HEK293 (cell line): ENCODE results near the gene PTPRK.
A peak's percentile ranks its signal among the peaks of the same experiment; 100 is the strongest.

ENCODE experiments used
- GLI4 ChIP-seq: fragments of 450-650 bp; formaldehyde crosslinking; IDR thresholded peaks from 2 replicates; pipeline ENCODE4 v1.5.1; 2016; ENCODE audit warnings: missing biosample characterization, missing genetic modification characterization
- PBX3 ChIP-seq: sonication (generic); formaldehyde crosslinking; IDR thresholded peaks from 2 replicates; pipeline ENCODE4 v1.8.1; 2022; ENCODE audit warnings: mild to moderate bottlenecking, moderate library complexity, missing genetic modification reagents
- PRDM4 ChIP-seq: fragments of 450-650 bp; formaldehyde crosslinking; IDR thresholded peaks from 2 replicates; pipeline ENCODE4 v1.5.1; 2017; ENCODE audit warnings: missing biosample characterization, missing genetic modification characterization
- SCRT1 ChIP-seq: fragments of 450-650 bp; formaldehyde crosslinking; IDR thresholded peaks from 2 replicates; pipeline ENCODE4 v1.5.1; 2016; ENCODE audit warnings: missing biosample characterization, missing genetic modification characterization, borderline replicate concordance
- ZBTB8A ChIP-seq: fragments of 450-650 bp; formaldehyde crosslinking; IDR thresholded peaks from 2 replicates; pipeline ENCODE4 v1.5.1; 2016; ENCODE audit warnings: missing biosample characterization, missing genetic modification characterization
- ZNF133 ChIP-seq: fragments of 450-650 bp; formaldehyde crosslinking; IDR thresholded peaks from 2 replicates; pipeline ENCODE4 v1.5.1; 2016; ENCODE audit warnings: missing biosample characterization, missing genetic modification characterization
- ZNF184 ChIP-seq: fragments of 450-650 bp; IDR thresholded peaks from 2 replicates; pipeline ENCODE4 v1.5.1; 2018; ENCODE audit warnings: missing biosample characterization, mild to moderate bottlenecking, missing genetic modification characterization
- ZNF341 ChIP-seq: fragments of 450-650 bp; formaldehyde crosslinking; IDR thresholded peaks from 2 replicates; pipeline ENCODE4; 2016; ENCODE audit warnings: low read depth, missing biosample characterization, missing genetic modification characterization
- ZNF362 ChIP-seq: fragments of 450-650 bp; formaldehyde crosslinking; IDR thresholded peaks from 2 replicates; pipeline ENCODE4 v1.5.1; 2016; ENCODE audit warnings: missing biosample characterization, missing genetic modification characterization
- ZNF366 ChIP-seq: fragments of 450-650 bp; formaldehyde crosslinking; conservative IDR thresholded peaks from 2 replicates; pipeline ENCODE4 v1.5.1; 2016; ENCODE audit warnings: missing biosample characterization, missing genetic modification characterization
- ZNF514 ChIP-seq: fragments of 450-650 bp; formaldehyde crosslinking; IDR thresholded peaks from 2 replicates; pipeline ENCODE4 v1.5.1; 2016; ENCODE audit warnings: missing biosample characterization, missing genetic modification characterization
- ZNF580 ChIP-seq: fragments of 450-650 bp; formaldehyde crosslinking; IDR thresholded peaks from 2 replicates; pipeline ENCODE4 v1.5.1; 2016; ENCODE audit warnings: missing biosample characterization, missing genetic modification characterization
- ZNF670 ChIP-seq: fragments of 450-650 bp; formaldehyde crosslinking; IDR thresholded peaks from 2 replicates; pipeline ENCODE4 v1.5.1; 2016; ENCODE audit warnings: missing biosample characterization, missing genetic modification characterization, low read depth
- TF ChIP-seq, protein P1 (sequence below): fragments of 450-650 bp; formaldehyde crosslinking; IDR thresholded peaks from 2 replicates; pipeline ENCODE4 v1.5.1; 2016; ENCODE audit warnings: missing biosample characterization, missing genetic modification characterization

DNA sequence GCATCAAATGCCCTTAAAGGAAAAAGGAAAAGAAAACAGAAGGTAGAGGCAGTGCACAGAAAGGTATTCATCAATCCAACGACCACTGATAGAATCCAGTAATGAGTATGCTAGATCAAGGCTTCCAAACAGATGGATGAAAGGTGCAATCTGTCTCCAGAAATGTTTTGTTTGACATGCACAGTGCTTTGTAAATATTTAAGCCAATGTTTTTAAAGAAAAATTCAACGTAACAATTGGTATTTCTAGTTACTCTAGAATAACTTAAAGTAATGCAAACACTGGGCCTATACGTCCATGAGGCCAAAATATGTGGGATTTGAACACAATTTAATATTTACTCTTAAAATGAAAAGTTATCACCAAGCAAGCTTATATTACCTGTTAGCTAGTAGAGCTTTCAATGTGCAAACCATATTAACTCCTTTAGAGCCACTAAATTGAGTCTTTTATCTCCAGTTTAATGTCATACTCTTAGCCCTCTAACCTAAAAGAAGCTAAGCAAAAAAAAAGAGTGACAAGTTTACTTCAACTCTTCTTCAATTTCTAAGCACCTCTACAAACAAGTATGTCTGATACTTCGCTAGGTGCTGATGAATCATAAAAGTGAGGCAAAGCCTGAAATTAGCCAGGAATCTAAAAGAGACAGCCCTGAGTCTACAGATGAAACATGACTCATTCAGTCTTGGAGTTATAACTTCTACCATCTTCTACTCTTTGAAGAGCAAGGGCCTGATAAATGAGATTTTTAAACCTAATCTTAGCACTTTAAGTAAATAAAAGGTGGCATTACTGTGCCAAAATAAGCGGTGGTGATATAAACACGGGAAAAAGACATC lies 169.8 kb downstream of the PTPRK start:
- TF ChIP-seq, protein P1, sequence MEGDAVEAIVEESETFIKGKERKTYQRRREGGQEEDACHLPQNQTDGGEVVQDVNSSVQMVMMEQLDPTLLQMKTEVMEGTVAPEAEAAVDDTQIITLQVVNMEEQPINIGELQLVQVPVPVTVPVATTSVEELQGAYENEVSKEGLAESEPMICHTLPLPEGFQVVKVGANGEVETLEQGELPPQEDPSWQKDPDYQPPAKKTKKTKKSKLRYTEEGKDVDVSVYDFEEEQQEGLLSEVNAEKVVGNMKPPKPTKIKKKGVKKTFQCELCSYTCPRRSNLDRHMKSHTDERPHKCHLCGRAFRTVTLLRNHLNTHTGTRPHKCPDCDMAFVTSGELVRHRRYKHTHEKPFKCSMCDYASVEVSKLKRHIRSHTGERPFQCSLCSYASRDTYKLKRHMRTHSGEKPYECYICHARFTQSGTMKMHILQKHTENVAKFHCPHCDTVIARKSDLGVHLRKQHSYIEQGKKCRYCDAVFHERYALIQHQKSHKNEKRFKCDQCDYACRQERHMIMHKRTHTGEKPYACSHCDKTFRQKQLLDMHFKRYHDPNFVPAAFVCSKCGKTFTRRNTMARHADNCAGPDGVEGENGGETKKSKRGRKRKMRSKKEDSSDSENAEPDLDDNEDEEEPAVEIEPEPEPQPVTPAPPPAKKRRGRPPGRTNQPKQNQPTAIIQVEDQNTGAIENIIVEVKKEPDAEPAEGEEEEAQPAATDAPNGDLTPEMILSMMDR = no peak
- TF ChIP-seq SCRT1 (tag by site-specific recombination) = no peak
- TF ChIP-seq ZBTB8A (tag by site-specific recombination) = no peak
- TF ChIP-seq GLI4 = no peak
- TF ChIP-seq ZNF341 (tag by site-specific recombination) = no peak
- TF ChIP-seq ZNF670 = no peak
- no peak for TF ChIP-seq ZNF184 (tag by site-specific recombination)
- TF ChIP-seq ZNF514 (tag by site-specific recombination) = no peak
- no peak for TF ChIP-seq PBX3 (CRISPR knock-in tag)
- no peak for TF ChIP-seq ZNF580 (tag by site-specific recombination)
- no peak for TF ChIP-seq PRDM4
- TF ChIP-seq ZNF133 (tag by site-specific recombination) = no peak
- TF ChIP-seq ZNF362 = no peak
- TF ChIP-seq ZNF366 (tag by site-specific recombination) = peak; percentile 31; the same call in 1 of the 2 replicates
